SK-N-SH (cell line): ENCODE data around the gene PROSER2. TPM values are rescaled to one million over a fixed set of nuclear protein-coding genes. Genes with fewer than 3 reads are reported as not detected.

Experiments used
- CTCF ChIA-PET: fragments of 300-600, 350-600 bp; formaldehyde crosslinking; extraction: SDS; loops from one replicate; lab custom pipeline; 2021; lab: Yijun Ruan, JAX
- POLR2A ChIA-PET: fragments of 350-600 bp; sonication (Branson Sonifier 250); formaldehyde crosslinking; extraction: SDS; loops from one replicate; lab custom pipeline; 2020; ENCODE audit warnings: antibody characterized with exemption, inconsistent platforms; lab: Yijun Ruan, JAX
- DNase-seq: peaks from one replicate; pipeline ENCODE4 v3.0.0; 2012
- H2AFZ ChIP-seq: fragments of 200-600 bp; sonication (generic); 2 replicates; pipeline ENCODE4 v1.8.1; 2016; ENCODE audit warnings: antibody characterized with exemption, mild to moderate bottlenecking, low read depth
- H3F3A ChIP-seq: fragments of 200-600 bp; sonication (generic); replicated peaks from 2 replicates; pipeline ENCODE3; 2016; ENCODE audit warnings: antibody characterized with exemption, mild to moderate bottlenecking; ENCODE audit not compliant: insufficient read depth
- H3K27ac ChIP-seq, 2 experiments: fragments of 200-500 bp in 1 of 2; fragments of 200-600 bp in 1 of 2; sonication (Bioruptor generic) in 1 of 2; sonication (generic), shearing (Covaris generic) in 1 of 2; 2 replicates each; pipeline versions ENCODE4 v1.5.1 to v1.6.1; 2014 to 2016; ENCODE audit warnings: low read depth in 2 of 2, inconsistent platforms in 1 of 2, low read length in 1 of 2, mild to moderate bottlenecking in 1 of 2, mixed read lengths in 1 of 2
- H3K27me3 ChIP-seq: fragments of 200-600 bp; sonication (generic), shearing (Covaris generic); 2 replicates; pipeline ENCODE4 v1.6.1; 2016; ENCODE audit warnings: mixed run types; ENCODE audit not compliant: insufficient read depth
- H3K36me3 ChIP-seq, 2 experiments: fragments of 200-500 bp in 1 of 2; fragments of 200-600 bp in 1 of 2; sonication (Bioruptor generic) in 1 of 2; sonication (generic) in 1 of 2; replicated peaks in 1 of 2; 2 replicates each; pipeline versions ENCODE3 to v1.5.1; 2014 to 2016; ENCODE audit warnings: low read length in 1 of 2, mild to moderate bottlenecking in 1 of 2; ENCODE audit not compliant: insufficient read depth in 2 of 2, control insufficient read depth in 1 of 2
- H3K4me1 ChIP-seq, 2 experiments: fragments of 200-500 bp in 1 of 2; fragments of 200-600 bp in 1 of 2; sonication (Bioruptor generic) in 1 of 2; sonication (generic), shearing (Covaris generic) in 1 of 2; 2 replicates each; pipeline versions ENCODE4 v1.5.1 to v1.6.1; 2014 to 2016; ENCODE audit warnings: low read depth in 1 of 2, low read length in 1 of 2, mixed run types in 1 of 2; ENCODE audit not compliant: insufficient read depth in 2 of 2, control insufficient read depth in 1 of 2
- H3K4me2 ChIP-seq: fragments of 200-600 bp; sonication (generic), shearing (Covaris generic); 2 replicates; pipeline ENCODE4 v1.6.1; 2017; ENCODE audit warnings: mixed run types
- H3K4me3 ChIP-seq, 2 experiments: fragments of 200-500 bp in 1 of 2; fragments of 200-600 bp in 1 of 2; sonication (Bioruptor generic) in 1 of 2; sonication (generic), shearing (Covaris generic) in 1 of 2; 2 replicates each; pipeline versions ENCODE4 v1.5.1 to v1.8.1; 2014 to 2016; ENCODE audit warnings: low read depth in 2 of 2, inconsistent platforms in 1 of 2, low read length in 1 of 2, mild to moderate bottlenecking in 1 of 2, mixed read lengths in 1 of 2, moderate library complexity in 1 of 2
- H3K79me2 ChIP-seq: fragments of 200-600 bp; sonication (generic); 2 replicates; pipeline ENCODE4 v1.8.1; 2017; ENCODE audit warnings: mild to moderate bottlenecking; ENCODE audit not compliant: insufficient read depth
- H3K9ac ChIP-seq: fragments of 200-600 bp; sonication (generic); 2 replicates; pipeline ENCODE4 v1.6.1; 2017; ENCODE audit warnings: mixed run types
- H3K9me2 ChIP-seq: fragments of 200-600 bp; sonication (generic); 2 replicates; pipeline ENCODE4 v1.6.1; 2017; ENCODE audit warnings: mixed run types
- H3K9me3 ChIP-seq: fragments of 200-600 bp; sonication (generic); 2 replicates; pipeline ENCODE4 v1.6.1; 2017; ENCODE audit warnings: mixed run types, mild to moderate bottlenecking, moderate library complexity
- H4K20me1 ChIP-seq: fragments of 200-600 bp; sonication (generic); 2 replicates; pipeline ENCODE4 v1.6.1; 2017; ENCODE audit warnings: mild to moderate bottlenecking, mixed run types; ENCODE audit not compliant: insufficient read depth
- CHD2 ChIP-seq: fragments of 150-350 bp; IDR thresholded peaks from 2 replicates; pipeline ENCODE4 v1.6.1; 2018; ENCODE audit warnings: low read length; ENCODE audit not compliant: partially characterized antibody
- ELF1 ChIP-seq: IDR thresholded peaks from 2 replicates; pipeline ENCODE4 v1.4.0; 2012
- EP300 ChIP-seq, 2 experiments: IDR thresholded peaks; 2 replicates each; pipeline versions ENCODE4 v1.4.0 to v1.6.1; 2012; ENCODE audit warnings: borderline replicate concordance in 1 of 2, low read depth in 1 of 2, low read length in 1 of 2
- EZH2phosphoT487 ChIP-seq: fragments of 200-600 bp; sonication (generic); IDR thresholded peaks from 2 replicates; pipeline ENCODE4 v1.6.1; 2017; ENCODE audit warnings: low read depth, mixed run types, mild to moderate bottlenecking, antibody characterized with exemption, moderate library complexity, borderline replicate concordance
- FOSL2 ChIP-seq: IDR thresholded peaks from 2 replicates; pipeline ENCODE4 v1.4.0; 2012; ENCODE audit warnings: low read depth, mild to moderate bottlenecking, moderate library complexity, borderline replicate concordance
- FOXJ3 ChIP-seq: sonication (generic); formaldehyde crosslinking; IDR thresholded peaks from 2 replicates; pipeline ENCODE4 v1.5.1; 2020; ENCODE audit warnings: mild to moderate bottlenecking, missing genetic modification reagents
- MXI1 ChIP-seq: IDR thresholded peaks from 2 replicates; pipeline ENCODE4 v1.6.1; 2012; ENCODE audit warnings: mild to moderate bottlenecking, low read depth, low read length, improper control_type of control experiment
- POLR2AphosphoS5 ChIP-seq: IDR thresholded peaks from 2 replicates; pipeline ENCODE4 v1.6.1; 2012; ENCODE audit warnings: low read depth, low read length
- RFX5 ChIP-seq: IDR thresholded peaks from 2 replicates; pipeline ENCODE4 v1.6.1; 2012; ENCODE audit warnings: mild to moderate bottlenecking, improper control_type of control experiment, low read length
- SIN3A ChIP-seq: IDR thresholded peaks from 2 replicates; pipeline ENCODE4 v1.6.1; 2012; ENCODE audit warnings: low read depth, mild to moderate bottlenecking, low read length, moderate library complexity, borderline replicate concordance
- YY1 ChIP-seq: IDR thresholded peaks from 2 replicates; pipeline ENCODE4 v1.4.0; 2012; ENCODE audit warnings: low read depth, mild to moderate bottlenecking
- WGBS: methylation state at CpG from one replicate; pipeline ENCODE4 v1.1.6; 2017; ENCODE audit warnings: low lambda C conversion rate; 5-methylcytosine and 5-hydroxymethylcytosine counted together
- polyA plus RNA-seq, 3 experiments: library from polyadenylated mRNA; depleted of rRNA; stranded (reverse); fragments of >200 nt; gene quantifications; 2 replicates each; pipeline ENCODE4 v1.2.3, GENCODE V29; 2012
- TF ChIP-seq, protein P1 (sequence below): fragments of 150-350 bp; IDR thresholded peaks from 2 replicates; pipeline ENCODE4 v1.6.1; 2017; ENCODE audit warnings: antibody characterized with exemption, low read length, low read depth, borderline replicate concordance
- TF ChIP-seq, protein P2 (sequence below): IDR thresholded peaks from 2 replicates; pipeline ENCODE4 v1.4.0; 2012; ENCODE audit warnings: low read depth, borderline replicate concordance
- TF ChIP-seq, protein P3 (sequence below): IDR thresholded peaks from 2 replicates; pipeline ENCODE4; 2012
- TF ChIP-seq, protein P4 (sequence below): IDR thresholded peaks from 2 replicates; pipeline ENCODE4 v1.4.0; 2012; ENCODE audit warnings: low read depth, borderline replicate concordance
- TF ChIP-seq, protein P5 (sequence below): fragments of 150-350 bp; IDR thresholded peaks from 2 replicates; pipeline ENCODE4 v1.6.1; 2016; ENCODE audit warnings: mild to moderate bottlenecking, low read depth, low read length

Gene PROSER2
- polyA plus RNA-seq, 1 of the 3 experiments (the other 2 are of a cell fraction), result 0.95 TPM

DNA sequence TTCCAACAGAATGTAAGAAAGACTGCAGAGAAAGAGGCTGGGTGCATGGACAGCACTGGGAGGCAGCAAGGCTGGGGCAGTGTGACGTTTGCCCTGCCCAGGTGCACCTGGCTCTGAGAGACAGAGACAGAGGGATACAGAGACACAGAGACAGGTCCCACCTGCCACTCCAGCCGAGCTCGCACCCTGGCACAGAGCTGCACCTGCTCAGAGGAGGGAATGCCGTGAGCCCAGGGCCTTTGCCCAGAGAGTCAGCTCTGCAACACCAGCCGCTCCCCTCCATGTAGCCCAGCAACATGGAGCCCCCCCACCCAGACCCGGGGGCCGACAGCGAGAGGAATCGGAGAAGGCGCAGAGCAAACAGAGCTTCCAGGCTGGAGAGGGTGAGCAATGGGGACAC, 35.3 kb upstream of the PROSER2 start:
- H3K27ac ChIP-seq, result no peak overlapping the region
- H3K9me3 ChIP-seq, result no peaks in the 10 kb centered on the region
- H3K9ac ChIP-seq, result no peak overlapping the region
- ChIA-PET CTCF (interaction anchor here (0.5 to 5.6 kb wide), 2 partner anchors 199 to 1785 kb away, joined by 3 to 28 read pairs; no protein-coding TSS in a partner anchor), POLR2A (no interaction called here)
- H3K4me3 ChIP-seq, result no peak overlapping the region
- no peaks in the 10 kb centered on the region for H3K9me2 ChIP-seq
- no peaks in the 10 kb centered on the region for H3K79me2 ChIP-seq
- H3K36me3 ChIP-seq, result no peaks in the 10 kb centered on the region
- H4K20me1 ChIP-seq, result no peaks in the 10 kb centered on the region
- H3K4me2 ChIP-seq, result no peak overlapping the region
- no peaks in the 10 kb centered on the region for H3K27me3 ChIP-seq
- DNase-seq, result no peak
- TF ChIP-seq POLR2AphosphoS5, result no peak
- TF ChIP-seq CHD2, result no peak
- TF ChIP-seq ELF1, result no peak
- no peak for TF ChIP-seq RFX5
- TF ChIP-seq SIN3A, result no peak
- TF ChIP-seq, protein P1, sequence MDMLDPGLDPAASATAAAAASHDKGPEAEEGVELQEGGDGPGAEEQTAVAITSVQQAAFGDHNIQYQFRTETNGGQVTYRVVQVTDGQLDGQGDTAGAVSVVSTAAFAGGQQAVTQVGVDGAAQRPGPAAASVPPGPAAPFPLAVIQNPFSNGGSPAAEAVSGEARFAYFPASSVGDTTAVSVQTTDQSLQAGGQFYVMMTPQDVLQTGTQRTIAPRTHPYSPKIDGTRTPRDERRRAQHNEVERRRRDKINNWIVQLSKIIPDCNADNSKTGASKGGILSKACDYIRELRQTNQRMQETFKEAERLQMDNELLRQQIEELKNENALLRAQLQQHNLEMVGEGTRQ, result no peak
- no peak for TF ChIP-seq MXI1
- no peak for TF ChIP-seq YY1
- TF ChIP-seq EP300 (IDR thresholded peaks at IDR 0.05; ENCODE audit: borderline replicate concordance in 1 of 2, low read depth in 1 of 2, low read length in 1 of 2), result no peak
- no peak for TF ChIP-seq FOSL2
- TF ChIP-seq, protein P2, sequence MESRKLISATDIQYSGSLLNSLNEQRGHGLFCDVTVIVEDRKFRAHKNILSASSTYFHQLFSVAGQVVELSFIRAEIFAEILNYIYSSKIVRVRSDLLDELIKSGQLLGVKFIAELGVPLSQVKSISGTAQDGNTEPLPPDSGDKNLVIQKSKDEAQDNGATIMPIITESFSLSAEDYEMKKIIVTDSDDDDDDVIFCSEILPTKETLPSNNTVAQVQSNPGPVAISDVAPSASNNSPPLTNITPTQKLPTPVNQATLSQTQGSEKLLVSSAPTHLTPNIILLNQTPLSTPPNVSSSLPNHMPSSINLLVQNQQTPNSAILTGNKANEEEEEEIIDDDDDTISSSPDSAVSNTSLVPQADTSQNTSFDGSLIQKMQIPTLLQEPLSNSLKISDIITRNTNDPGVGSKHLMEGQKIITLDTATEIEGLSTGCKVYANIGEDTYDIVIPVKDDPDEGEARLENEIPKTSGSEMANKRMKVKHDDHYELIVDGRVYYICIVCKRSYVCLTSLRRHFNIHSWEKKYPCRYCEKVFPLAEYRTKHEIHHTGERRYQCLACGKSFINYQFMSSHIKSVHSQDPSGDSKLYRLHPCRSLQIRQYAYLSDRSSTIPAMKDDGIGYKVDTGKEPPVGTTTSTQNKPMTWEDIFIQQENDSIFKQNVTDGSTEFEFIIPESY, result no peak
- no peak for TF ChIP-seq EZH2phosphoT487
- TF ChIP-seq, protein P3, sequence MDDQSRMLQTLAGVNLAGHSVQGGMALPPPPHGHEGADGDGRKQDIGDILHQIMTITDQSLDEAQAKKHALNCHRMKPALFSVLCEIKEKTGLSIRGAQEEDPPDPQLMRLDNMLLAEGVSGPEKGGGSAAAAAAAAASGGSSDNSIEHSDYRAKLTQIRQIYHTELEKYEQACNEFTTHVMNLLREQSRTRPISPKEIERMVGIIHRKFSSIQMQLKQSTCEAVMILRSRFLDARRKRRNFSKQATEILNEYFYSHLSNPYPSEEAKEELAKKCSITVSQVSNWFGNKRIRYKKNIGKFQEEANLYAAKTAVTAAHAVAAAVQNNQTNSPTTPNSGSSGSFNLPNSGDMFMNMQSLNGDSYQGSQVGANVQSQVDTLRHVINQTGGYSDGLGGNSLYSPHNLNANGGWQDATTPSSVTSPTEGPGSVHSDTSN, result no peak
- TF ChIP-seq, protein P4, sequence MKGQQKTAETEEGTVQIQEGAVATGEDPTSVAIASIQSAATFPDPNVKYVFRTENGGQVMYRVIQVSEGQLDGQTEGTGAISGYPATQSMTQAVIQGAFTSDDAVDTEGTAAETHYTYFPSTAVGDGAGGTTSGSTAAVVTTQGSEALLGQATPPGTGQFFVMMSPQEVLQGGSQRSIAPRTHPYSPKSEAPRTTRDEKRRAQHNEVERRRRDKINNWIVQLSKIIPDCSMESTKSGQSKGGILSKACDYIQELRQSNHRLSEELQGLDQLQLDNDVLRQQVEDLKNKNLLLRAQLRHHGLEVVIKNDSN, result no peak
- no peak for TF ChIP-seq FOXJ3 (CRISPR knock-in tag)
- TF ChIP-seq, protein P5, sequence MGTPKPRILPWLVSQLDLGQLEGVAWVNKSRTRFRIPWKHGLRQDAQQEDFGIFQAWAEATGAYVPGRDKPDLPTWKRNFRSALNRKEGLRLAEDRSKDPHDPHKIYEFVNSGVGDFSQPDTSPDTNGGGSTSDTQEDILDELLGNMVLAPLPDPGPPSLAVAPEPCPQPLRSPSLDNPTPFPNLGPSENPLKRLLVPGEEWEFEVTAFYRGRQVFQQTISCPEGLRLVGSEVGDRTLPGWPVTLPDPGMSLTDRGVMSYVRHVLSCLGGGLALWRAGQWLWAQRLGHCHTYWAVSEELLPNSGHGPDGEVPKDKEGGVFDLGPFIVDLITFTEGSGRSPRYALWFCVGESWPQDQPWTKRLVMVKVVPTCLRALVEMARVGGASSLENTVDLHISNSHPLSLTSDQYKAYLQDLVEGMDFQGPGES, result no peak
- TF ChIP-seq, all 33 proteins: peak for 0
- H3K4me1 ChIP-seq, result no peaks in the 10 kb centered on the region
- no peak overlapping the region for H2AFZ ChIP-seq
- H3F3A ChIP-seq, result no peaks in the 10 kb centered on the region
- WGBS, result 40% methylated on average over 3 of the region's 10 CpGs
